22Rv1 (cell line): ENCODE results near the gene EVI2A.

Experiments used
- CTCF ChIP-seq: fragments of 450-650 bp; IDR thresholded peaks from 2 replicates; pipeline ENCODE4 v1.5.1; 2017; ENCODE audit warnings: mild to moderate bottlenecking
- ZFX ChIP-seq: fragments of 450-650 bp; IDR thresholded peaks from 2 replicates; pipeline ENCODE4 v1.6.1; 2017; ENCODE audit warnings: antibody characterized with exemption, borderline replicate concordance

DNA sequence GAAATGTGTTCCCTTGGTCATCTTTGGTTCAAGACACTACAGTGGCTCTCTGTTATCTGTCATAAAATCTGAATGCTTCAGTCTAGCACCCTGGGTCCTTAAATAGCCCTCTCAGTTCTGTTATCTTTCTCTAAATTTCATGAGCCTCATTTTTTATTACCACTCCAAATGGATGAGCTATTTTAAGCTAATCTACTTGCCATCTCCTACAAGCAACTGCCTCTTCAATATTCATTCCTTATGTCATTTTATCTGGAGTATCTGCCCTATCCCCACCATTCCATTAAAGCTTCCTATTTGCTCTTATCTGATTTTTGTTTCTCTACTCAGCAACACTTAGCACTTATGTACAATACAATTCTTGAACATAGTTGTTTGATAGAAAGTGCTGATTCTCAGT is 28.0 kb upstream of the EVI2A start:
- TF ChIP-seq CTCF: no peak
- no peak for TF ChIP-seq ZFX
